Activated CD4-positive, alpha-beta T cell treated with anti-CD3 and anti-CD28 coated beads for 48 hours (primary cell): ENCODE measurements around the gene APELA.
"Not testable (repeated sequence)": the region's sequence is repeated elsewhere in the genome, so short reads cannot be mapped to it uniquely, and the experiment has no call there.

ENCODE experiments used
- DNase-seq: peaks from one replicate; pipeline ENCODE4 v3.0.0-alpha.2; 2020

The APELA gene

GRCh38 chr4:164927101-164927500, 50.1 kb downstream of the APELA start:
- not testable (repeated sequence) for DNase-seq

- no peak for DNase-seq
These were observed 53.7 kb downstream of the APELA start for GRCh38 chr4:164930647-164931046.

GRCh38 chr4:164931551-164932324, 54.8 kb downstream of the APELA start:
- no peak for DNase-seq

- DNase-seq, result no peak
These were observed 56.3 kb downstream of the APELA start for GRCh38 chr4:164933244-164933643.

- DNase-seq, result no peak
These were observed 58.4 kb downstream of the APELA start for GRCh38 chr4:164935363-164935762.

GRCh38 chr4:164935865-164936606, 59.1 kb downstream of the APELA start:
- not testable (repeated sequence) for DNase-seq

GRCh38 chr4:164937576-164938270, 60.7 kb downstream of the APELA start:
- no peak for DNase-seq

GRCh38 chr4:164943192-164943591, 66.2 kb downstream of the APELA start:
- no peak for DNase-seq

GRCh38 chr4:164945146-164945545, 68.2 kb downstream of the APELA start:
- no peak for DNase-seq

- DNase-seq, result no peak
These were observed 69.8 kb downstream of the APELA start for GRCh38 chr4:164946810-164947209.
